Neuron (in vitro differentiated cells): ENCODE measurements around the gene TGFB2.

Source experiments
- H2AFZ ChIP-seq: one replicate; pipeline ENCODE4 v1.6.1; 2013; ENCODE audit warnings: low read depth, mild to moderate bottlenecking, inconsistent platforms, low read length, moderate library complexity
- H3K27me3 ChIP-seq: one replicate; pipeline ENCODE4 v1.6.1; 2013; ENCODE audit warnings: low read length; ENCODE audit not compliant: insufficient read depth
- H3K36me3 ChIP-seq: one replicate; pipeline ENCODE4 v1.6.1; 2013; ENCODE audit warnings: low read length; ENCODE audit not compliant: insufficient read depth
- H3K4me1 ChIP-seq: one replicate; pipeline ENCODE4 v1.6.1; 2013; ENCODE audit warnings: low read length; ENCODE audit not compliant: insufficient read depth
- H3K4me3 ChIP-seq: 2 replicates; pipeline ENCODE4 v1.5.1; 2013; ENCODE audit warnings: mild to moderate bottlenecking, low read length, moderate library complexity
- H3K9me3 ChIP-seq: one replicate; pipeline ENCODE4 v1.6.1; 2013; ENCODE audit warnings: low read length

Gene TGFB2

GRCh38 chr1:218435528-218435927, 90.4 kb downstream of the TGFB2 start:
- H3K4me3 ChIP-seq = no peak overlapping the region
- no peaks in the 10 kb centered on the region for H3K27me3 ChIP-seq
- H2AFZ ChIP-seq = no peak overlapping the region
- no peaks in the 10 kb centered on the region for H3K4me1 ChIP-seq
- no peaks in the 10 kb centered on the region for H3K9me3 ChIP-seq
- H3K36me3 ChIP-seq = peaks cover 32% of the 10 kb centered on the region

GRCh38 chr1:218436346-218436745, 91.2 kb downstream of the TGFB2 start:
- Histone ChIP-seq H3K9me3 (no peaks in the 10 kb centered on the region), H3K4me3 (no peak overlapping the region), H2AFZ (no peak overlapping the region), H3K27me3 (no peaks in the 10 kb centered on the region), H3K4me1 (no peaks in the 10 kb centered on the region), H3K36me3 (peaks cover 37% of the 10 kb centered on the region)

- Histone ChIP-seq H3K4me1 (no peaks in the 10 kb centered on the region), H3K4me3 (no peak overlapping the region), H3K9me3 (no peaks in the 10 kb centered on the region), H2AFZ (no peak overlapping the region), H3K27me3 (no peaks in the 10 kb centered on the region), H3K36me3 (peaks cover 42% of the 10 kb centered on the region)
Measured at GRCh38 chr1:218436997-218437396, 91.9 kb downstream of the TGFB2 start.

GRCh38 chr1:218439541-218440295, 94.6 kb downstream of the TGFB2 start:
- Histone ChIP-seq H3K27me3 (no peaks in the 10 kb centered on the region), H3K36me3 (peaks cover 33% of the 10 kb centered on the region), H2AFZ (no peak overlapping the region), H3K9me3 (no peaks in the 10 kb centered on the region), H3K4me1 (no peaks in the 10 kb centered on the region), H3K4me3 (no peak overlapping the region)

DNA sequence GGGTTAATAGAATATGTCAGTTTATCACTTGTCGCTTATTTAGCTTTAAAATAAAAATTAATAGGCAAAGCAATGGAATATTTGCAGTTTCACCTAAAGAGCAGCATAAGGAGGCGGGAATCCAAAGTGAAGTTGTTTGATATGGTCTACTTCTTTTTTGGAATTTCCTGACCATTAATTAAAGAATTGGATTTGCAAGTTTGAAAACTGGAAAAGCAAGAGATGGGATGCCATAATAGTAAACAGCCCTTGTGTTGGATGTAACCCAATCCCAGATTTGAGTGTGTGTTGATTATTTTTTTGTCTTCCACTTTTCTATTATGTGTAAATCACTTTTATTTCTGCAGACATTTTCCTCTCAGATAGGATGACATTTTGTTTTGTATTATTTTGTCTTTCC, 98.1 kb downstream of the TGFB2 start:
- Histone ChIP-seq H3K36me3 (peaks cover 10% of the 10 kb centered on the region), H3K9me3 (no peaks in the 10 kb centered on the region), H3K27me3 (no peaks in the 10 kb centered on the region), H2AFZ (no peak overlapping the region), H3K4me3 (no peak overlapping the region), H3K4me1 (no peaks in the 10 kb centered on the region)

DNA sequence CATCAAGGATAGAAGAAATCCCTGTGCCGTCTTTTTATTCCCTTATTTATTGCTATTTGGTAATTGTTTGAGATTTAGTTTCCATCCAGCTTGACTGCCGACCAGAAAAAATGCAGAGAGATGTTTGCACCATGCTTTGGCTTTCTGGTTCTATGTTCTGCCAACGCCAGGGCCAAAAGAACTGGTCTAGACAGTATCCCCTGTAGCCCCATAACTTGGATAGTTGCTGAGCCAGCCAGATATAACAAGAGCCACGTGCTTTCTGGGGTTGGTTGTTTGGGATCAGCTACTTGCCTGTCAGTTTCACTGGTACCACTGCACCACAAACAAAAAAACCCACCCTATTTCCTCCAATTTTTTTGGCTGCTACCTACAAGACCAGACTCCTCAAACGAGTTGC, 99.0 kb downstream of the TGFB2 start:
- Histone ChIP-seq H3K36me3 (peaks cover 10% of the 10 kb centered on the region), H3K4me1 (no peaks in the 10 kb centered on the region), H2AFZ (no peak overlapping the region), H3K4me3 (no peak overlapping the region), H3K27me3 (no peaks in the 10 kb centered on the region), H3K9me3 (no peaks in the 10 kb centered on the region)

- peaks cover 10% of the 10 kb centered on the region for H3K36me3 ChIP-seq
- no peak overlapping the region for H3K4me3 ChIP-seq
- no peaks in the 10 kb centered on the region for H3K9me3 ChIP-seq
- no peak overlapping the region for H2AFZ ChIP-seq
- H3K27me3 ChIP-seq = no peaks in the 10 kb centered on the region
- H3K4me1 ChIP-seq = no peaks in the 10 kb centered on the region
Measured at GRCh38 chr1:218444588-218444987, 99.5 kb downstream of the TGFB2 start.

DNA sequence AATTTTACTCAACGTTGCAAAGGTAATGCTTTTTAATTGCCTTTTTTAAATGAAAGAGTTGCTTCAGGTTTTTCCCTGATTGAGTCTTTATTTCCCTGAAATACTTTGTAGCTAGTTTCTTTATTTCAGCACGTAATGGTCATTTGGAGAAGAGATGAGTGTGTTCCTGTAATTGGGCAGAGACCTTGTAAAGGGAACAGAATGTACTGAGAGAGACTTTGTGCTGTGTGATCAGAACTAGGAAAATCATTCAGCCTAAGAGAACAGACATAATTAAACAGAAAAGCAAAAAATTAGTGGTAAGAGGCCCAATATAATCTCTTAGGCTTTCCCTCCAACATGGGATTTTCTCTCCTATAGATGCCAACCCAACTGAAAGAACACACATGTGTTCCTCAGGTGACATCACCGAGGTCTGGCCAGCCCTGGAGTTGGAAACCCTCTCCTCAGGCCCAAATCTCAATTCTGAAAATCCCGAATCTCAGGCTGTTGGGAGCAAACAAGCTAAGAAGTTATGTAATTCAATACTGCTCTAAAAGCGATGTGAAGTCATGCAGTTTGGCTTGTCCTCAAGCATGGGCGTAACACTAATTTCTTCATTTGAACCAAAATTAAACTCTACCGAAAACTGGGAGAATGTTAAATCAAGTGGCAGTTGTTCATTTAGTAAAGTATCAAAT, 102.0 kb downstream of the TGFB2 start:
- H3K4me1 ChIP-seq = no peaks in the 10 kb centered on the region
- H3K27me3 ChIP-seq = no peaks in the 10 kb centered on the region
- H3K36me3 ChIP-seq = no peaks in the 10 kb centered on the region
- no peak overlapping the region for H3K4me3 ChIP-seq
- H2AFZ ChIP-seq = no peak overlapping the region
- H3K9me3 ChIP-seq = no peaks in the 10 kb centered on the region

GRCh38 chr1:218451415-218451814, 106.3 kb downstream of the TGFB2 start:
- Histone ChIP-seq H3K27me3 (no peaks in the 10 kb centered on the region), H3K9me3 (no peaks in the 10 kb centered on the region), H2AFZ (no peak overlapping the region), H3K4me3 (no peak overlapping the region), H3K36me3 (no peaks in the 10 kb centered on the region), H3K4me1 (no peaks in the 10 kb centered on the region)

DNA sequence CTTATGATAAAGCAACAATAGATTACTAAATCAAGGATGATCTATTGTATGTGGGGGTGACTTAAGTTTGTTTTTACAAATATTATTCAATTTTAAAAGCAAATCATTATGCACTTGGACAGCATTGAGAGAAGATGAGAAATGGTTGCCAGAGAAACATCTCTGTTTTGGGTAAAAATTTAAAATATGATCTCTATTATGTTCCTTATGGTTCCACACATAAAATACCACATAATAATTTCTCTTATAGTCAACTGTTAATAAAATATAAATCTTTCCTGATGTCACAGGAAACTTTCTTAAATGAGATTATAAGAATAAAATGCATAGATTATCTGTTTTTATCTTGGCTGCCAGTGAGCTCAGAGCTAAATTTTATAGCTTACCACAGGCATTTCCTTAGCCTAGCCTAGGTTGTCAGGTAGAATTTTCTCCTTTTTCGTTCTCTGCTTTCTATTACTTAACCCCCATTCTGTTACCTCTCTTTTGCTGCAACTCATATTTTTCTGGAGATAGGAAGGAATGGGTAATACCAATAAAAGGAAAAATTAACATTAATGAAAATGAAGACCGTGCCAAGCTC, 109.7 kb downstream of the TGFB2 start:
- Histone ChIP-seq H3K4me1 (peaks cover 11% of the 10 kb centered on the region), H3K9me3 (no peaks in the 10 kb centered on the region), H3K27me3 (no peaks in the 10 kb centered on the region), H3K36me3 (no peaks in the 10 kb centered on the region), H2AFZ (no peak overlapping the region), H3K4me3 (no peak overlapping the region)

DNA sequence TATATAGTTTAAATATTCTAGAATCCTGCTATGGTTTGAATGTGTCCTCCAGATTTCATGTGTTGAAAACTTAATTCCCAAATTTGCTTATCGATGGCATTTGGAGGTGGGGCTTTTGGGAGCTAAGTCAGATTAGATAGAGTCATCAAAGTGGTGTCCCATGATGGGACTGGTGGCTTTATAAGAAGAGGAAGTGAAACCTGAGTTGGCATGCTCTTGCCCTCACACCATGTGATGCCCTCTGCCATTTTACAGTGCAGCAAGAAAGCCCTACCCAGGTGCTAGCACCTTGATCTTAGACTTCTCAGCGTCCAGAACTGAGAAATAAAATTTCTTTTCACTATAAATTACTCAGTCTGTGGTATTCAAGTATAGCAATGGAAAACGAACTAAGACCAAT, 111.3 kb downstream of the TGFB2 start:
- H3K4me1 ChIP-seq = peaks cover 24% of the 10 kb centered on the region
- H3K4me3 ChIP-seq = no peak overlapping the region
- H3K36me3 ChIP-seq = no peaks in the 10 kb centered on the region
- H2AFZ ChIP-seq = no peak overlapping the region
- H3K9me3 ChIP-seq = no peaks in the 10 kb centered on the region
- no peaks in the 10 kb centered on the region for H3K27me3 ChIP-seq

GRCh38 chr1:218459450-218459849, 114.3 kb downstream of the TGFB2 start:
- no peak overlapping the region for H3K4me3 ChIP-seq
- peaks cover 42% of the 10 kb centered on the region for H3K4me1 ChIP-seq
- H2AFZ ChIP-seq = peak overlapping the region; percentile 65
- H3K36me3 ChIP-seq = no peaks in the 10 kb centered on the region
- no peaks in the 10 kb centered on the region for H3K27me3 ChIP-seq
- H3K9me3 ChIP-seq = no peaks in the 10 kb centered on the region

- Histone ChIP-seq H3K4me3 (no peak overlapping the region), H3K9me3 (no peaks in the 10 kb centered on the region), H3K36me3 (no peaks in the 10 kb centered on the region), H2AFZ (peak overlapping the region; percentile 65), H3K4me1 (peaks cover 42% of the 10 kb centered on the region), H3K27me3 (no peaks in the 10 kb centered on the region)
Measured at GRCh38 chr1:218459878-218460711, 115.0 kb downstream of the TGFB2 start.
